ENCODE measurements around the gene PPP1R1C.
A peak's percentile ranks its signal among the peaks of the same experiment; 100 is the strongest.

The PPP1R1C gene

DNA sequence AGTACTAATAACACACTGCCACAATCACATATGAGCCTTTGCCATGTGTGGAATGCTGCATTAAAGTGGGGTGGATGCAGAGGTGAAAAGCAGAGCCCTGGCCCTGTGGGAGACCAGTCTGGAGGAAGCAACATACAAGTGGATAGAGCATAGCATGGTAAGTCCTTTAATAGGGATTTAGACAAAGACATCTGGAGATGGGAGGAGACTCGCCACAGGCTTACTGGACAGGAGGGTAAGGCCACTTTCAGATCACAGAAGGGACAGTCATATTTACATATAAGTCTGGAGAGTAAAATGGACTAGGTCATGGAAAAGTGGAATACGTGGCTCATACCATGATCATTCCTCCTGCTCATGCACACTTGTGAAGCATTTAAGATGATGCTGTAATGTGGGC is 84.3 kb downstream of the PPP1R1C start:
- TF ChIP-seq, protein P1, sequence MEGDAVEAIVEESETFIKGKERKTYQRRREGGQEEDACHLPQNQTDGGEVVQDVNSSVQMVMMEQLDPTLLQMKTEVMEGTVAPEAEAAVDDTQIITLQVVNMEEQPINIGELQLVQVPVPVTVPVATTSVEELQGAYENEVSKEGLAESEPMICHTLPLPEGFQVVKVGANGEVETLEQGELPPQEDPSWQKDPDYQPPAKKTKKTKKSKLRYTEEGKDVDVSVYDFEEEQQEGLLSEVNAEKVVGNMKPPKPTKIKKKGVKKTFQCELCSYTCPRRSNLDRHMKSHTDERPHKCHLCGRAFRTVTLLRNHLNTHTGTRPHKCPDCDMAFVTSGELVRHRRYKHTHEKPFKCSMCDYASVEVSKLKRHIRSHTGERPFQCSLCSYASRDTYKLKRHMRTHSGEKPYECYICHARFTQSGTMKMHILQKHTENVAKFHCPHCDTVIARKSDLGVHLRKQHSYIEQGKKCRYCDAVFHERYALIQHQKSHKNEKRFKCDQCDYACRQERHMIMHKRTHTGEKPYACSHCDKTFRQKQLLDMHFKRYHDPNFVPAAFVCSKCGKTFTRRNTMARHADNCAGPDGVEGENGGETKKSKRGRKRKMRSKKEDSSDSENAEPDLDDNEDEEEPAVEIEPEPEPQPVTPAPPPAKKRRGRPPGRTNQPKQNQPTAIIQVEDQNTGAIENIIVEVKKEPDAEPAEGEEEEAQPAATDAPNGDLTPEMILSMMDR (IDR thresholded peaks at IDR 0.05; ENCODE audit: control insufficient read depth, extremely low read depth, insufficient read depth), result no peak
- no peak overlapping the region for H3K4me3 ChIP-seq (ENCODE audit: low read depth, low read length)
- no peak for DNase-seq (ENCODE audit: low read depth)

DNA sequence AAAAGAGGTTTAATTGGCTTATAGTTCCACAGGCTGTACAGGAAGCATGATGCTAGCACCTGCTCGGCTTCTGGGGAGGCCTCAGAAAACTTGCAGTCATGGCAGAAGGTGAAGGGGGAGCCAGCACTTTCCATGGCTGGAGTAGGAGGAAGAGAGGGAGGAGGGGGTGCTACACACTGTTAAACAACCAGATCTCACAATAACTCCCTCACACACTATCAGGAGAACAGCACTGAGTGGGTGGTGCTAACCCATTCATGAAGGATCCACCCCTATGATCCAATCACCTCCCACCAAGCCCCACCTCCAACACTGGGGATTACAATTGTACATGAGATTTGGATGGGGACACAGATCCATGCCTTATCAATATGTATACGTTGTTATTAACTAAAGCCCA is 85.1 kb downstream of the PPP1R1C start:
- H3K4me3 ChIP-seq (ENCODE audit: low read depth, low read length), result no peak overlapping the region
- TF ChIP-seq, protein P1 (IDR thresholded peaks at IDR 0.05; ENCODE audit: control insufficient read depth, extremely low read depth, insufficient read depth), result no peak
- no peak for DNase-seq (ENCODE audit: low read depth)

DNA sequence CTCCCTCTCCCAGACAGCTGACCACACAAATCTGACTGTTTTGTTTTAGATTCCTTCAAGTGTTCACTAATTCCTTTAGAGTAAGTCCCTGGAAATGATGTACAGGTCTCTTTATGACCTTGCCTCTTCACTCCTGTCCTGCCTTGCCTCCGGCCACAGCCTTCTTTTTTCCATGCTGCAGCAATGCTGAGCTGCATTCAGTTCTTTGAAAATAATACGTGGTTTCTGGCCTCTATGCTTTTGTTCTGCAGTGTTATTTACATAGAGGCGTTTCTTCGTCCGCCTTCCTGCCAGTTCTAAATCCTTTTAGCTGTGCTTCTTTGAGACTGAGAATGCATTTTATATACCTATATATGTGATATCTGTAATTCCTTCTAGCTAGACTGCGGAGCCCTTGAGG is 87.2 kb downstream of the PPP1R1C start:
- TF ChIP-seq, protein P1 (IDR thresholded peaks at IDR 0.05; ENCODE audit: control insufficient read depth, extremely low read depth, insufficient read depth), result no peak
- DNase-seq (ENCODE audit: low read depth), result no peak
- H3K4me3 ChIP-seq (ENCODE audit: low read depth, low read length), result no peak overlapping the region

DNA sequence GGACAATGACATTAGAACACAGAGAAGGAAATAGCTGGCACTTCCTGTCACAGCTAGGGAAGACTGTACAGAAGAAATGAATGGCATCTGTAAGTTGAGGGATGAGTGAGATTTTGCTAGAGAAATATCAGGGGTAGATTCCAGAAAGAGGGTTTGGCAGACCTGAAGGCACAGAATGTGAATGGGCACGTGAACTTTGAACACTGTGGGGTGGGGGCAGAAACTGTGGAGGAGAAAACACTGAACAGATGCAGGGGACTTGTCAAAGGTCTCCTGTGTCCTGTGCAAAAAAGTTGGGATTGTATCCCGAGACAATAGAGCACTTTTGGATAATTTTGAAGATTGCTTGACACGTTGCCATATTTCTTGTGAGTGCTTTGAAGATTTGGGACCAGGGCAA is 88.0 kb downstream of the PPP1R1C start:
- no peak overlapping the region for H3K4me3 ChIP-seq (ENCODE audit: low read depth, low read length)
- TF ChIP-seq, protein P1 (IDR thresholded peaks at IDR 0.05; ENCODE audit: control insufficient read depth, extremely low read depth, insufficient read depth), result no peak
- DNase-seq (ENCODE audit: low read depth), result no peak

DNA sequence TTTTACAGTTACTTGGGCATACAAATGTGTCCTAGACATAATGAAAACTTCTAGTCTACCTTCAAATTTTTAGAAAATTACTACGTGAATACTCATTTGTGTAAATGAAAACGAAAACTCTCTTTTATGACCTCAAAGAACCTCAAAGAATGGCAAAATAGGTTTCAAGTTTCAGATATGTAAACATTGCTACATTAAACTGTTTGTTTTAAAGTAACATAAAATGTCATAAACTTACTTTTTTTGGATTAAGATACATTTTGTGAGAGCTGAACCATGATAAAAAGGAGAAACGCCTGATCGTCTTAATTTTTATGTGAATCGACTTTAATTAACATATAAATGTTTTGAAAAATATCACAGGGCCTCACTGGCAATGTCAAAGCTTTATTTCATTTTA is 91.4 kb downstream of the PPP1R1C start:
- DNase-seq (ENCODE audit: low read depth), result no peak
- peak overlapping the region; percentile 3; the same call in 1 of the 2 replicates for H3K4me3 ChIP-seq (ENCODE audit: low read depth, low read length)
- TF ChIP-seq, protein P1 (IDR thresholded peaks at IDR 0.05; ENCODE audit: control insufficient read depth, extremely low read depth, insufficient read depth), result no peak

DNA sequence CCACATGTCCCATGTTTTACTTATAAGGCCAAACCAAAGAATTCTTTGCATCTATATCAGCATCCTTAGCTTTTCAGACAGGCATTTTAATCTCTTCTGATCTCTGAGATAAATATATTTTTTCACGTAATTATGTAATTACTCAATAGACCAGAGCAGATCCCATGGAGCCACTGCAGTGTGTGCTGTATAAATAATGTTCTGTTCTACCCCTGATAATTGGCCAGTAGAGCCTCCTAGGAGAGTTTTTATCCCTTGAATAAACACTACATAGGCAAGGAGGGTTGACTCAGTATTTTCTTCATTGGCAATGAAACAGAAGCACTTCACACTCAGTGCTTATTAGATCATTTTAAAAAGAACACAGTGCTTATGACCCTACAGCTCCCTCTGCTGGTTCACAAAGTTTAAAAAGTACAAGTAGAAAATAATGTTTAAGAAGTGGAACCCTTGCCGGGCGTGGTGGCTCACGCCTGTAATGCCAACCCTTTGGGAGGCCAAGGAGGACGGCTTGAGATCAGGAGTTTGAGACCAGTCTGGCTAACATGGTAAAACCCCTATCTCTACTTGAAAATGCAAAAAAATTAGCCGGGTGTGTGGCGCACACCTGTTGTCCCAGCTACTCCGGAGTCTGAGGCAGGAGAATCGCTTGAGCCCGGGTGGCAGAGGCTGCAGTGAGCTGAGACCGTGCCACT is 91.9 kb downstream of the PPP1R1C start:
- H3K4me3 ChIP-seq (ENCODE audit: low read depth, low read length), result peak overlapping the region; percentile 3; the same call in 1 of the 2 replicates
- TF ChIP-seq, protein P1 (IDR thresholded peaks at IDR 0.05; ENCODE audit: control insufficient read depth, extremely low read depth, insufficient read depth), result peak; percentile 48
- peak; percentile 98 for DNase-seq (ENCODE audit: low read depth)
